Measurements from ENCODE around the gene ARAF.
"Not testable (repeated sequence)": the region's sequence is repeated elsewhere in the genome, so short reads cannot be mapped to it uniquely, and the experiment has no call there.

ARAF gene

GRCh38 chrX:47560934-47561658 lies at the start of gene ARAF:
Gene ARAF (plus strand): TSS chrX:47561205. CDS start chrX:47562968, 1,763 bp downstream.
- peak; percentile 94 for DNase-seq

- not testable (repeated sequence) for DNase-seq
These were observed 48.6 kb upstream of the ARAF start for GRCh38 chrX:47512383-47512782.

- peak; percentile 48 for DNase-seq
These were observed 47.7 kb upstream of the ARAF start for GRCh38 chrX:47513034-47513965.

- no peak for DNase-seq
These were observed 46.3 kb upstream of the ARAF start for GRCh38 chrX:47514533-47515235.

GRCh38 chrX:47515941-47516665 lies 44.9 kb upstream of the ARAF start:
- DNase-seq = no peak

- no peak for DNase-seq
These were observed 42.9 kb upstream of the ARAF start for GRCh38 chrX:47518144-47518543.

- peak; percentile 90 for DNase-seq
These were observed 37.7 kb upstream of the ARAF start for GRCh38 chrX:47523297-47523696.

- DNase-seq = no peak
These were observed 37.3 kb upstream of the ARAF start for GRCh38 chrX:47523713-47524166.

- no peak for DNase-seq
These were observed 31.5 kb upstream of the ARAF start for GRCh38 chrX:47529548-47529947.

- no peak for DNase-seq
These were observed 31.0 kb upstream of the ARAF start for GRCh38 chrX:47530049-47530448.

GRCh38 chrX:47539860-47540259 lies 21.1 kb upstream of the ARAF start:
- DNase-seq = no peak

GRCh38 chrX:47540754-47541538 lies 20.1 kb upstream of the ARAF start:
- peak; percentile 73 for DNase-seq

GRCh38 chrX:47543496-47543895 lies 17.5 kb upstream of the ARAF start:
- DNase-seq = no peak

- peak; percentile 88 for DNase-seq
These were observed 4.9 kb upstream of the ARAF start for GRCh38 chrX:47556045-47556623.

GRCh38 chrX:47558436-47558835 lies 2.6 kb upstream of the ARAF start:
- DNase-seq = no peak

- DNase-seq = no peak
These were observed 649 bp upstream of the ARAF start for GRCh38 chrX:47560179-47560933.

- DNase-seq = no peak
These were observed 700 bp downstream of the ARAF start for GRCh38 chrX:47561659-47562151.

- no peak for DNase-seq
These were observed 1.7 kb downstream of the ARAF start for GRCh38 chrX:47562615-47563243.

GRCh38 chrX:47563801-47564315 lies 2.9 kb downstream of the ARAF start:
- DNase-seq = no peak
